HuH-7.5 (cell line): ENCODE measurements around the gene EIF2AK3.
"Not testable (repeated sequence)": the region's sequence is repeated elsewhere in the genome, so short reads cannot be mapped to it uniquely, and the experiment has no call there.

Source experiments
- DNase-seq: peaks from one replicate; pipeline ENCODE4 v3.0.0; 2011; ENCODE audit warnings: low spot score

EIF2AK3 gene

DNA sequence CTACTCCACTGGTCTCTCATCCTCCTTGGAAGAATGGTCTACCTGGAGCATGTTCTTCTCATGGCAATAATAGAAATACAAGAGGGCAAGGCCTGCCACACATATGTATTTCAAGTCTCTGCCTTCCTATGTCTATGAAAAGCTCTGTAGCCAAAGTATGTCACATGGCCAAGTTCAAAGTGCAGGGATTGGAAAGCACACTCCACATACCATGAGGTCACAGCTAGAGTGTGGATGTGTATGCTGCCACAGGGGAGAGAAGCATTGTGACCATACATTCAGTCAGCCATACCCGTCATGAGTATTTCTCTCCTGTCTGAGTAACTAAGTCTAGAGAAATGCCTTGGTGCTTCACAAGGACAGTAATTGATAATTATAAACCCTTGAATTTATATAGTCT is 8.8 kb upstream of the EIF2AK3 start:
- no peak for DNase-seq

- no peak for DNase-seq
Observed at GRCh38 chr2:88632569-88632968, 5.3 kb upstream of the EIF2AK3 start.

- no peak for DNase-seq
Observed at GRCh38 chr2:88628571-88628939, 1.3 kb upstream of the EIF2AK3 start.

DNA sequence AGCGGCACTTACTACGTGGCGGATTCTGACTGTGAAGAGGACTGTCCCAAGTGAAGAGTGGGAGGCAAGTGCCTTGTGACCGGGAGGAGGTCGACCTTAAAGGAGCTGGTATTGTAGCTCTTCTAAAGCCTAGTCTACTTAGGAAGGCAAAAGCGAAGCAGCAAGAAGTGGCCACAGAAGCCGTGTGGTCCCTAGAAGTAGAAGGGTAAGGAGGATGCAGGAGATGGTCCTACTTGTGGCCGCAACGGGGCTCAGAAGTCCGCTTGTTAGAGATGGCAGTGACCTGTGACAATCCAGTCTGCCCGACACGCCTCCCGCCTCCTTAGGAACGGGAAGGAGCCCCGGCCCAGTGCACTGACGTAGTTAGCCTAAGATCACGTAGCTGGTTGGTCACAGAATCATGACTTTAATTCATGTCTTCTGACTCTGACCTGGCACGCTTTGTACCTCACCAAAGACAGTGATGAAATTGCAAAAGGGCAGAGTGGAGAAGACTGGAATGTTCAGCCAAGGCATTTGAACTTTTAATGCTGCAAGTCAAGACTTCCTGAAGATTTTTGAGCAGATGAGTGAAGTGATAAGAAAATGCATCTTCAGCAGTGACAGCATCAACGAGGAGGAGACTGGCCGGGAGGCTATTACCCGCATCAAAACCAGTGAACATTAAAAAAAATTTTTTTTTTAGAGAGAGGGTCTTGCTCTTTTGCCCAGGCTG is 749 bp upstream of the EIF2AK3 start:
- peak; percentile 33 for DNase-seq

GRCh38 chr2:88626171-88627054 is 851 bp downstream of the EIF2AK3 start:
- DNase-seq: peak; percentile 16

DNA sequence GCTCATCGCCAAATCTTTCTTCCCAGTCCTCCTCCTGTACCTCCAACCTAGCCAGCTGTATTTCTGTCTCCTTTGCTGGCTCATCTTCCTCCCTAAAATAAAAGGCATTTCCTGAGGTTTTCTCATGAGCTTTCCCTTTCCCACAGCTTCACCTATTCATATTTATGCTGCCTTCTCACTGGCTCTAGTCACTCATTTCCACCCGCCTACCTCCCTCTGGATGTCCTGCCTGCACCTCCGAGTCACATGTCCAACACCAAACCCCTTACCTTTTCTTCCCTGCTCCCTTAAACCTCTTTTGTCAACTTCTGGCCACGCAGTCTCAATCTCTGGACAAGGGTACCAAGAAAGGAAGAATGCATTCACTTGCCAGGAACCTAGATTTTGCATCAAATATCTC is 2.8 kb downstream of the EIF2AK3 start:
- DNase-seq: no peak

GRCh38 chr2:88623831-88624465 is 3.3 kb downstream of the EIF2AK3 start:
- DNase-seq: not testable (repeated sequence)

- DNase-seq: no peak
Observed at GRCh38 chr2:88622307-88622706, 5.0 kb downstream of the EIF2AK3 start.

DNA sequence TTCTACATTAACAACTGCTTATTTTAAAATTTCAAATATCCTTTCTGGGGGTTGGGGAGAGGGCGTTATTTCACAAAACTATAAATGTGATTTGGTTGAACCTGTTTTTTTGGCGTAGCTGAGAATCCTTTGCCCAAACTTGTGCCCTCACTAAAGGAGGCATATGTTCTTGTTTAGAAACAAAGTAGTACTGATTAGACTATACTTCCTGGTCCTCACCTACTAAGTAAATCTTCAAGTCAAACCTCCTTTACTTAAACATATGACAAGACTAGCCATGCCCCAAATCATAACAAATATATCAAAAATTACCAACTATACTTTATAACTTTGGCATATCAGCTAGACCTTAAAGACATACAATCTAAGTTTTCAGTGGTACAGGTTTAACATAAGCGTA is 5.8 kb downstream of the EIF2AK3 start:
- DNase-seq: no peak

- no peak for DNase-seq
Observed at GRCh38 chr2:88620015-88620414, 7.2 kb downstream of the EIF2AK3 start.

- no peak for DNase-seq
Observed at GRCh38 chr2:88615822-88616221, 11.4 kb downstream of the EIF2AK3 start.

DNA sequence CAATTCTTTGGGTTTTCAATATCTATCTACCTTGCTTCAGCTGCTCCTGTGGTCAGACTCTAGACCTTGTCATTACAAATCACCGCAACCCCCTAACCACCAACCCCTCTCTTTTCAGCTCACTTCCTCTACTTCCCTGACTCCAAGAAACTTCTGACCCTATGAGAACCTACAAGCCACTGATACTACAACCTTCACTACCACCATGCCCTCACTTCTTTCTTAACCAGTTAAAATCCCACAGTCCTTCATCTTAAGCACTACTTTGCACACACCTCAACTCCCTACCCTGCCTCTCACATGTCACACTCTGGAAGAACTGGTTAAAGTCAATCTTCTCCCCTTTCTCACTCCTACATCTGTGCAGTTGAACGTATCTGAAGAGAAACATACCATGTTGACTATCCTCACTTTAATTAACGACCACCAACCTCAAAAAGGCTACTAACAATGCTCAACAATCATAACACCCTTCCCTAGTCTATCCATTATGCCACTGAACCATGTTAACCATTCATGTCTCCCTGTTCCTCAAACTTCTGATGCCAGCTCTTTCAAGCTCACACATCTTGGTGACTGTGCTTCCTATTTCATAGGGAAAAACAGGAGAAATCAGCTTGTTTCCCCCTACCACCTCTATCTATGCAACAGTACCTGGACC is 12.6 kb downstream of the EIF2AK3 start:
- DNase-seq: no peak

- DNase-seq: no peak
Observed at GRCh38 chr2:88613921-88614320, 13.3 kb downstream of the EIF2AK3 start.

DNA sequence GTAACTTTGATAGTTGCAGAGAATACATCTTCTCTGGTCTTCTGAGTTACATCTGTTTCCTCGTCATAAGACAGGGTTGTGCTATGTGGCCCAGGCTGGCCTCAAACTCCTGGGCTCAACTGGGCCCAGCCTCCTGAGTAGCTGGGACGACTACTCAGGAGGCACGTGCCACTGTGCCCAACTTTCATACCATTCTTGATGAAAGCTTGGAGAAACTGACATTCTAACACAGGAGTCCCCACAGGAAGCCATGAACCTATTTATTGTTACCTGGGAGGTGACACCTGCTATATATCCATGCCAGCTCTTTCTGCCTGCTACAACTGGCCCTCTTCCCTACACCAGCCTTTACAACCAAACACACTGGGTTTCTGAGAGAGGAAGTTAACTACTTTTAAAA is 19.1 kb downstream of the EIF2AK3 start:
- DNase-seq: no peak

DNA sequence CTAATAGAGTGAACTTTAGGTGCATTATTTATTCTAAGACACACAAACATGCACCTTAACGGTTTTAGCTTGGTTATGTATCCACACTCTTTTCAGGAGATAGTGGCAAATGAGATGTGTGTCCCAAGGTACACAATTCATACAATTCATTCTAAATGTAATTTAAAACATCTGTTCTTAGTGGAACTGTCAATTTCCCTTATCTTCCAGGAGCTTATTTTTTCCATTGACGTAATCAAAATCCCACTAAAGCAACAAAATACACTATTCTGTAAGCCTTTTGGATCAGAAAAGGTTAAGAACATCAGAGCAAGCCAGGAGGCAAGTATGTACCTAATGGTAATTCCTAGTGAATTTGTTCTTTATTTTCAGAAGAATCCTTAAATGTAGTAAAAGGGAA is 19.8 kb downstream of the EIF2AK3 start:
- DNase-seq: no peak

- DNase-seq: no peak
Observed at GRCh38 chr2:88606371-88607030, 20.8 kb downstream of the EIF2AK3 start.

DNA sequence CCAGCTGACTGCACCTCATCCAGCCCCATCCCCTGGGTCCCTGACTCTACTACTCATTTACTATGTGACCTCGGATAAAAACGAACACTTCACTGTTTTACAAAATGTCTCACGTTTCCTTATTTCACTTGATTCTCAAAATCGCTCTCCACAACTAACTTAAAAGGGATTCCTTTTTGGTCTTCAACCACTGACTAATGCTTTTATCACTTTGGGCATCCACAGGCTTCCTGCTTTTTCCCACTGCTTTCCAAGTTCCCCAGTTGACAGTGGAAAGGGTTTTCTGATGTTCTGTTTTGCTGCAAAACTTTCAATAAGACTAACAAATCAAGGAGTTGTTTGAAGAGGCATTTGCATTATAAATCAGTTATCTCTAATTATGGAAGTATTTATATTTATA is 24.1 kb downstream of the EIF2AK3 start:
- DNase-seq: no peak

GRCh38 chr2:88602022-88602421 is 25.2 kb downstream of the EIF2AK3 start:
- DNase-seq: no peak

DNA sequence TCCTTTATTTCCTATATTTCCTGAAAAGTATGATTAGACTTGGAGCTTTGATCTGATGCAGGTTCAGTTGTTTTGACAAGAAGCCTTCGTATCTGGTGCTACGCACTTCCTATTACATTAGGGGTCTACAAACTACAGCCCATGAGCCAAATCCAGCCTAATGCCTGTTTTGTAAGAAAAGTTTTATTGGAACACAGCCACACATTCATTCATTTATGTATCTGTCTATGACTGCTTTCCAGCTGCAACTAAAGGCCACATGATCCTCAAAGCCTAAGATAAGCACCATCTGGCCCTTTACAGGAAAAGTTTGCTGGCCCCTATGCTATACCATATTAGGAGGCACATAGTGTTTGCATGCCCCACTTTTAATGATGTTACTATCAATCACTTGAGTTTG is 26.0 kb downstream of the EIF2AK3 start:
- DNase-seq: no peak

GRCh38 chr2:88600038-88600465 is 27.2 kb downstream of the EIF2AK3 start:
- peak; percentile 45 for DNase-seq

GRCh38 chr2:88599527-88599926 is 27.7 kb downstream of the EIF2AK3 start:
- DNase-seq: no peak

DNA sequence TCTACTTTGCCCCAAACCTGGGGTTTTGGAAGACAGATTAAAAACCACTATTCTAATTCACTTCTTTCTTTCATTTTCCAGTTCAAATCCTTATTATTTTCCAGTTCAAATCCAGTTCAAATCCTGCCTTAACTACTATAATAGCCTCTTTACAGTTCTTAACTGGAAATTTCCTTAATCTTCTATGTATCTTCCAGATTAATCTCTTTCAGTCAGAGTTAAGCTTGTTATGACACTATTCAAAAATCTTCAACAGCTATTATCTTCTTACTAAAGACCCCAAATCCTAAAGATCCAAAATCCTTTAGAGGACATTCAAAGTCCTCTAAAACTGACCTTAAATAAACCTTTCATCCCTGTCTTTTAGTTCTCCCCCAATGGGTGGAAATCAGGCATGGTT is 30.1 kb downstream of the EIF2AK3 start:
- no peak for DNase-seq
